Stimulated activated naive CD8-positive, alpha-beta T cell treated with anti-CD3 and anti-CD28 coated beads, Interleukin-15, amount 100 ng/mL, for 72 hours (primary cell): Measurements from ENCODE around the gene RALGPS2.
"Not testable (repeated sequence)": the region's sequence is repeated elsewhere in the genome, so short reads cannot be mapped to it uniquely, and the experiment has no call there.

Source experiments
- ATAC-seq: fragments of 150-1000 bp; cut with Tn5 transposase; 2 replicates; pipeline ENCODE4 v1.10.0; 2021; ENCODE audit warnings: mild to moderate bottlenecking, moderate library complexity
- DNase-seq, 2 donors: peaks; one replicate each; pipeline ENCODE4 v3.0.0; 2021 to 2022
- H3K27ac Mint-ChIP-seq, 2 donors: one replicate each; pipeline ENCODE4 v1.8.0; 2022; ENCODE audit warnings: mild to moderate bottlenecking in 2 of 2, mixed read lengths in 2 of 2, moderate library complexity in 2 of 2
- H3K27me3 Mint-ChIP-seq: one replicate; pipeline ENCODE4 v1.8.0; 2022; ENCODE audit warnings: mixed read lengths
- H3K4me1 Mint-ChIP-seq: one replicate; pipeline ENCODE4 v1.8.0; 2022; ENCODE audit warnings: mild to moderate bottlenecking, mixed read lengths
- H3K4me3 Mint-ChIP-seq, 2 donors: one replicate each; pipeline ENCODE4 v1.8.0; 2022; ENCODE audit warnings: mild to moderate bottlenecking in 2 of 2, mixed read lengths in 2 of 2, moderate library complexity in 1 of 2
- H3K9me3 Mint-ChIP-seq, 2 donors: one replicate each; pipeline ENCODE4 v1.8.0; 2022; ENCODE audit warnings: mixed read lengths in 2 of 2

Gene RALGPS2

DNA sequence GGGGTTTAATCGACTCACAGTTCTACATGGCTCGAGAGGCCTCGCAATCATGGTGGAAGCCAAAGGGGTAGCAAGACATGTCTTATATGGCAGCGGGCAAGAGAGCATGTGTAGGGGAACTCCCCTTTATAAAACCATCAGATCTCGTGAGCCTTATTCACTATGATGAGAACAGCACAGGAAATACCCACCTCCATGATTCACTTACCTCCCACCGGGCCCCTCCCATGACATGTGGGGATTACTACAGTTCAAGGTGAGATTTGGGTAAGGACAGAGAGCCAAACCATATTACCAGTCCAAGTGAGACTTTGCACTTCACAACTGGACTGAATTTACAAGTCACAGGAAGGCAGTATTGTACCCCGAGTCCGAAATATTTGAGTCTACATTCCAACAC lies 219.7 kb downstream of the RALGPS2 start:
- no peaks in the 10 kb centered on the region for H3K9me3 Mint-ChIP-seq
- ATAC-seq: no peak
- H3K27me3 Mint-ChIP-seq: peaks cover 45% of the 10 kb centered on the region
- DNase-seq: no peak
- peaks cover 10% of the 10 kb centered on the region for H3K4me1 Mint-ChIP-seq
- no peak overlapping the region for H3K27ac Mint-ChIP-seq
- H3K4me3 Mint-ChIP-seq: no peak overlapping the region

DNA sequence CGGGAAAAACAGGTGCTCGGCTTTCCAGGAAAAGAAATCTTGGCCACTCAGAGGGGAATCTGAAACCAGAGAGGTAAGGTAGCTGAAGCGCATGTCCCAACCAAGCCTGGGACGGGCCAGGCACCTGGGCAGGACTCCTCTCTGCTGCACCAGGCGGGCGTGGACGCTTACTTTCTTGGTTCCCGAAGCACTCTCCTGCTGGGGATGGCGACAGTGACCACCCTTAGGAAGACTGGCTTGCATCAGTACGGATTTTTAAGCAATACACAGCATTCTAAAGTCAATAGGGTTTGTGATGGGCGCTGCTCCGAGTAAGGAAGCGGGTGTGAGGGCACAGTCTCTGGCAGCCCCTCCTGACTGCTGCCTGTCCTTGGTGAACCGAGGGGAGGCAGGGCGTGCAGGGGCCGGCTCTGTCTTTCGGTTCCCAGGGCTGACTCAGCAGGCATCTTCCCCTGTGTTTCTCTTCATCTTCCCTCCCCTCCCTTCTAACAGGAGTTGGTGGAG lies 220.8 kb downstream of the RALGPS2 start:
- Mint-ChIP-seq H3K27ac (no peak overlapping the region), H3K4me3 (no peak overlapping the region), H3K4me1 (peaks cover 10% of the 10 kb centered on the region), H3K9me3 (no peaks in the 10 kb centered on the region), H3K27me3 (peaks cover 45% of the 10 kb centered on the region)
- ATAC-seq (no peak), DNase-seq (no peak)

- no peak overlapping the region for H3K4me3 Mint-ChIP-seq
- H3K4me1 Mint-ChIP-seq: peaks cover 10% of the 10 kb centered on the region
- no peak overlapping the region for H3K27ac Mint-ChIP-seq
- H3K27me3 Mint-ChIP-seq: peaks cover 45% of the 10 kb centered on the region
- H3K9me3 Mint-ChIP-seq: no peaks in the 10 kb centered on the region
- DNase-seq (no peak), ATAC-seq (no peak)
Measured at GRCh38 chr1:178946416-178946815, 221.4 kb downstream of the RALGPS2 start.

DNA sequence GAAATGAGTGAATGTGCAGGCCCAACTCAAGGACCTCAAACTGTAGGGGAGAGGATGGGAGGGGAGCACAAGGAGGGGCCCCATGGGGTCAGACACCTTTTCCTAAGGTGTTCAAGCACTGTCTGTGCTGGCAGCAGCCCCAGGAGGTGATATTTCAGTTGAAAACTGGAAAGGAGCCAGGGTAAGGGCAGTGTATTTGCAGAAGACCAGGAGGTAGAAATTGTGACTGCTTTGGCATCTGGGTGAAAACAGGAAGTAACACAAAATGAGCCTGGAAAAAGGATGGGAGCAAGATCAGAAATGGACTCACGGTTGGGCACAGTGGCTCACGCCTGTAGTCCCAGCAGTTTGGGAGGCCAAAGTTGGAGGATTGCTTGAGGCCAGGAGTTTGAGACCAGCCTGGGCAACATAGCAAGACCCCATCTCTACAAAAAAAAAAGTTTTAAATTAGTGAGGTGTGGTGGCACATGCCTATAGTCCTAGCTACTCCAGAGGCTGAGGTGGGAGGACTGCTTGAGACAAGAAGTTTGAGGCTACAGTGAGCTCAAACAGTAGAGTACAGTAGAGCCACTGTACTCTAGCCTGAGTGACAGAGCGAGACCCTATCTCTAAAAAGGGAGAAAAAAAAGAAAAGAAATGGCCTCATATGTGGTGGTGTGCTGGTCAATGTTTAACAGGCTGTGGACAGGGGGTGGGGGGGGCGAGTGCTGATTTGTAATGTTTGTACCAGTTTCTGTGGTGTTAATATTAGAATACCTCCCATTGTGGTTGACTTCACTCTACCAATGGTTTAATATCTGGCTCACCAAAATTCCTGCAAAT lies 222.0 kb downstream of the RALGPS2 start:
- H3K4me1 Mint-ChIP-seq: peaks cover 10% of the 10 kb centered on the region
- no peaks in the 10 kb centered on the region for H3K9me3 Mint-ChIP-seq
- no peak overlapping the region for H3K27ac Mint-ChIP-seq
- no peak overlapping the region for H3K4me3 Mint-ChIP-seq
- ATAC-seq (no peak), DNase-seq (no peak)
- H3K27me3 Mint-ChIP-seq: peaks cover 47% of the 10 kb centered on the region

- H3K9me3 Mint-ChIP-seq: no peaks in the 10 kb centered on the region
Measured at GRCh38 chr1:178947677-178947981, 222.6 kb downstream of the RALGPS2 start.

DNA sequence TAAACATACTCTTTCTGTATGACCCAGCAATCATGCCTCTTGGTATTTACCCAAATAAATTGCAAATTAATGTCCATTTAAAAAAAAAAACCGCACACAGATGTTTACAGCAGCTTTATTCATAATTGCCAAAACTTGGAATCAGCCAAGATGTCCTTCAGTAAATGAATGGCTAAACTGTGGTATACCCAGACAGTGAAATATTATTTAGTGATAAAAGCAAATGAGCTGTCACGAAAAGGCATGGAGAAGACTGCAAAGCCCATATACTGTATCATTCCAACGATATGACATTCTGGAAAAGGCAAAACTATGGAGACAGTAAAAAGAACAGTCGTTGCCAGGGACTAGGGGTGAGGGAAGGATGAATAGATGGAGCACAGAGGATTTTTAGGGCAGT lies 223.6 kb downstream of the RALGPS2 start:
- no peak for ATAC-seq
- peaks cover 48% of the 10 kb centered on the region for H3K27me3 Mint-ChIP-seq

More at GRCh38 chr1:178947677-178947981, 222.6 kb downstream of the RALGPS2 start:
- H3K4me3 Mint-ChIP-seq: no peak overlapping the region
- H3K27ac Mint-ChIP-seq: no peak overlapping the region
- H3K27me3 Mint-ChIP-seq: peaks cover 47% of the 10 kb centered on the region
- no peak for ATAC-seq
- peaks cover 6% of the 10 kb centered on the region for H3K4me1 Mint-ChIP-seq
- no peak for DNase-seq

GRCh38 chr1:178949866-178950265 lies 224.8 kb downstream of the RALGPS2 start:
- peaks cover 60% of the 10 kb centered on the region for H3K27me3 Mint-ChIP-seq

More for the DNA sequence above, 223.6 kb downstream of the RALGPS2 start:
- no peak for DNase-seq
- H3K27ac Mint-ChIP-seq: no peak overlapping the region
- no peaks in the 10 kb centered on the region for H3K9me3 Mint-ChIP-seq
- no peaks in the 10 kb centered on the region for H3K4me1 Mint-ChIP-seq
- no peak overlapping the region for H3K4me3 Mint-ChIP-seq

GRCh38 chr1:178951600-178951999 lies 226.6 kb downstream of the RALGPS2 start:
- Mint-ChIP-seq H3K4me1 (no peaks in the 10 kb centered on the region), H3K9me3 (no peaks in the 10 kb centered on the region), H3K4me3 (no peak overlapping the region), H3K27ac (no peak overlapping the region), H3K27me3 (peaks cover 68% of the 10 kb centered on the region)
- ATAC-seq (no peak), DNase-seq (no peak)

More at GRCh38 chr1:178949866-178950265, 224.8 kb downstream of the RALGPS2 start:
- not testable (repeated sequence) for H3K9me3 Mint-ChIP-seq, H3K4me3 Mint-ChIP-seq, DNase-seq, H3K27ac Mint-ChIP-seq, H3K4me1 Mint-ChIP-seq, ATAC-seq

- ATAC-seq: no peak
Measured at GRCh38 chr1:178953034-178953433, 228.0 kb downstream of the RALGPS2 start.

DNA sequence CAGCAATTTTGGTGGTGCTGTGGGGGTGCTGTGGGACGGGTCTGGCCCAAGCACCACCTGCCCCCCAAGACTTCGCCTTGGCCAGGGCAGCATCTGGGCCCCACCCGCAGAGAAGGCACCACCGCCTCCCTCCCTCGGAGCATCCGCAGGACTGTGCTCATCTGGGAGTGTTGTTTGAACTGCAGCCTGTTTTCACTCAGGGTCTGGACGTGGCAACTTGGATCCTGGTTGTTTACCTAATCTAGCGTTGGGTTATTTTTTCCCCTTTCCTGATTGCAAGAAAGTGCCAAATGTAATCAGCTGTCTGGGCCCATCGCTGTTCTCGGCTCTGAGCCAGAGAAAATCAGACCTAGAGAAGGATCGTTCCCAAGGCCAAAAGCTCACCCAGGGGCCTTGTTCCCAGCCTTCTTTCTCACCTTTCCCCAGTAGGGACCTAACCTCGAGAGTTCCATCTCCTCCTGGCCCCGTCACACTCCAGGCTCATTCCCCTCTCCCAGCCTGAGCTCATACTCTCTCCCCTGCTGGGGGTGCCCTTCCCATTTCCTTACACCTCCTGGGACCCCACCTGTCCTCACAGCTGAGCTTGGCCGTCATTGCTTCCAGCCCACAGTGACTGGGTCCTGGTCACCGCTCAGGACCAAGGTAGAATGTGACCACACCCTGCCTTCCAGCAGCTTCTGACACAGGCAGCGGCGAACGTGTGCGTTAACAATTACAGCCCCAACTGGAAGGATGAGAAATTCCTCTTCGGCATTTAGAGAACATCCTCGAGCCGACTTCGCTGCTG lies 228.7 kb downstream of the RALGPS2 start:
- no peak for ATAC-seq
- Mint-ChIP-seq H3K27me3 (peaks cover 49% of the 10 kb centered on the region), H3K27ac (no peak overlapping the region), H3K9me3 (no peaks in the 10 kb centered on the region), H3K4me3 (no peak overlapping the region), H3K4me1 (no peaks in the 10 kb centered on the region)
- no peak for DNase-seq

More at GRCh38 chr1:178953034-178953433, 228.0 kb downstream of the RALGPS2 start:
- Mint-ChIP-seq H3K4me1 (no peaks in the 10 kb centered on the region), H3K9me3 (no peaks in the 10 kb centered on the region), H3K27ac (no peak overlapping the region), H3K4me3 (no peak overlapping the region), H3K27me3 (peaks cover 56% of the 10 kb centered on the region)
- DNase-seq: no peak

- ATAC-seq (no peak), DNase-seq (no peak)
- H3K4me3 Mint-ChIP-seq: no peak overlapping the region
- peaks cover 1 to 3% of the 10 kb centered on the region in 2 donors for H3K9me3 Mint-ChIP-seq
- peaks cover 43% of the 10 kb centered on the region for H3K27me3 Mint-ChIP-seq
- peaks cover 2% of the 10 kb centered on the region for H3K4me1 Mint-ChIP-seq
- no peak overlapping the region for H3K27ac Mint-ChIP-seq
Measured at GRCh38 chr1:178954325-178954690, 229.3 kb downstream of the RALGPS2 start.

GRCh38 chr1:178954937-178955336 lies 229.9 kb downstream of the RALGPS2 start:
- no peak overlapping the region for H3K4me3 Mint-ChIP-seq
- ATAC-seq (no peak), DNase-seq (no peak)
- no peak overlapping the region for H3K27ac Mint-ChIP-seq
- H3K4me1 Mint-ChIP-seq: peaks cover 8% of the 10 kb centered on the region
- peaks cover 42% of the 10 kb centered on the region for H3K27me3 Mint-ChIP-seq
- H3K9me3 Mint-ChIP-seq: peaks cover 7 to 9% of the 10 kb centered on the region in 2 donors

- no peak for ATAC-seq
- peaks cover 7 to 12% of the 10 kb centered on the region in 2 donors for H3K9me3 Mint-ChIP-seq
- peaks cover 42% of the 10 kb centered on the region for H3K27me3 Mint-ChIP-seq
- DNase-seq: no peak
- H3K27ac Mint-ChIP-seq: peak overlapping the region in 1 of 2 donors; percentile 72
- H3K4me1 Mint-ChIP-seq: peaks cover 9% of the 10 kb centered on the region
- no peak overlapping the region for H3K4me3 Mint-ChIP-seq
Measured at GRCh38 chr1:178955391-178955954, 230.4 kb downstream of the RALGPS2 start.

- Mint-ChIP-seq H3K9me3 (peaks cover 11 to 12% of the 10 kb centered on the region in 2 donors), H3K27me3 (peaks cover 25% of the 10 kb centered on the region), H3K4me1 (peaks cover 9% of the 10 kb centered on the region), H3K4me3 (no peak overlapping the region), H3K27ac (peak overlapping the region in 1 of 2 donors; percentile 54)
- ATAC-seq (peak; percentile 26), DNase-seq (no peak)
Measured at GRCh38 chr1:178958491-178958890, 233.4 kb downstream of the RALGPS2 start.

GRCh38 chr1:178959543-178960460 lies 234.8 kb downstream of the RALGPS2 start:
- H3K27ac Mint-ChIP-seq: no peak overlapping the region
- H3K4me1 Mint-ChIP-seq: peaks cover 9% of the 10 kb centered on the region
- H3K9me3 Mint-ChIP-seq: peaks cover 15 to 21% of the 10 kb centered on the region in 2 donors
- no peak for DNase-seq
- no peak overlapping the region for H3K4me3 Mint-ChIP-seq
- no peak for ATAC-seq
- peaks cover 12% of the 10 kb centered on the region for H3K27me3 Mint-ChIP-seq
